Measurements from ENCODE around the gene RSAD2. TPM values are rescaled to one million over a fixed set of nuclear protein-coding genes. Genes with fewer than 3 reads are reported as not detected.

The RSAD2 gene
- total RNA-seq, 1 experiment from 2014 or later, result 0.18 TPM

GRCh38 chr2:6923319-6923718 is 45.7 kb downstream of the RSAD2 start:
- intact Hi-C loops (cut with micrococcal nuclease; ENCODE audit: unreplicated experiment), result no loop called here
- POLR2A ChIA-PET, result no interaction called here
- H3K36me3 ChIP-seq (ENCODE audit: control insufficient read depth, insufficient read depth, low read length), result no peaks in the 10 kb centered on the region
- peaks cover 6% of the 10 kb centered on the region for H3K36me3 Mint-ChIP-seq (ENCODE audit: insufficient read depth, unreplicated experiment)
- H3K27ac Mint-ChIP-seq (ENCODE audit: unreplicated experiment), result no peak overlapping the region
- peaks cover 5% of the 10 kb centered on the region; the same call in 1 of the 2 replicates for H3K9me3 ChIP-seq
- DNase-seq, result no peak
- H3K4me3 ChIP-seq (ENCODE audit: low read depth, low read length), result no peak overlapping the region
- H3K4me3 Mint-ChIP-seq (ENCODE audit: unreplicated experiment), result no peak overlapping the region
- no peaks in the 10 kb centered on the region for H3K4me1 ChIP-seq
- TF ChIP-seq, protein P1, sequence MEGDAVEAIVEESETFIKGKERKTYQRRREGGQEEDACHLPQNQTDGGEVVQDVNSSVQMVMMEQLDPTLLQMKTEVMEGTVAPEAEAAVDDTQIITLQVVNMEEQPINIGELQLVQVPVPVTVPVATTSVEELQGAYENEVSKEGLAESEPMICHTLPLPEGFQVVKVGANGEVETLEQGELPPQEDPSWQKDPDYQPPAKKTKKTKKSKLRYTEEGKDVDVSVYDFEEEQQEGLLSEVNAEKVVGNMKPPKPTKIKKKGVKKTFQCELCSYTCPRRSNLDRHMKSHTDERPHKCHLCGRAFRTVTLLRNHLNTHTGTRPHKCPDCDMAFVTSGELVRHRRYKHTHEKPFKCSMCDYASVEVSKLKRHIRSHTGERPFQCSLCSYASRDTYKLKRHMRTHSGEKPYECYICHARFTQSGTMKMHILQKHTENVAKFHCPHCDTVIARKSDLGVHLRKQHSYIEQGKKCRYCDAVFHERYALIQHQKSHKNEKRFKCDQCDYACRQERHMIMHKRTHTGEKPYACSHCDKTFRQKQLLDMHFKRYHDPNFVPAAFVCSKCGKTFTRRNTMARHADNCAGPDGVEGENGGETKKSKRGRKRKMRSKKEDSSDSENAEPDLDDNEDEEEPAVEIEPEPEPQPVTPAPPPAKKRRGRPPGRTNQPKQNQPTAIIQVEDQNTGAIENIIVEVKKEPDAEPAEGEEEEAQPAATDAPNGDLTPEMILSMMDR (IDR thresholded peaks at IDR 0.05; ENCODE audit: insufficient read depth in 1 of 2, low read depth in 1 of 2, low read length in 1 of 2, severe bottlenecking in 1 of 2, unreplicated experiment in 1 of 2), result no peak
- H3K27me3 Mint-ChIP-seq (ENCODE audit: insufficient read depth, unreplicated experiment), result no peaks in the 10 kb centered on the region
- H3K27me3 ChIP-seq (replicated peaks; ENCODE audit: control insufficient read depth, insufficient read depth, low read length), result no peaks in the 10 kb centered on the region
- CTCF ChIA-PET, result no interaction called here
- BruUV-seq (replicated peaks), result no TSS peak
- H3K4me1 Mint-ChIP-seq (ENCODE audit: low read depth, unreplicated experiment), result no peaks in the 10 kb centered on the region
- no peaks in the 10 kb centered on the region for H3K9me3 Mint-ChIP-seq (ENCODE audit: unreplicated experiment)

- no peaks in the 10 kb centered on the region for H3K4me1 Mint-ChIP-seq (ENCODE audit: low read depth, unreplicated experiment)
- no peak overlapping the region for H3K4me3 ChIP-seq (ENCODE audit: low read depth, low read length)
- H3K27me3 ChIP-seq (replicated peaks; ENCODE audit: control insufficient read depth, insufficient read depth, low read length), result no peaks in the 10 kb centered on the region
- H3K4me1 ChIP-seq, result no peaks in the 10 kb centered on the region
- H3K27ac Mint-ChIP-seq (ENCODE audit: unreplicated experiment), result no peak overlapping the region
- POLR2A ChIA-PET, result no interaction called here
- DNase-seq, result no peak
- CTCF ChIA-PET, result no interaction called here
- no peaks in the 10 kb centered on the region for H3K27me3 Mint-ChIP-seq (ENCODE audit: insufficient read depth, unreplicated experiment)
- H3K9me3 ChIP-seq, result no peaks in the 10 kb centered on the region
- H3K4me3 Mint-ChIP-seq (ENCODE audit: unreplicated experiment), result no peak overlapping the region
- H3K9me3 Mint-ChIP-seq (ENCODE audit: unreplicated experiment), result no peaks in the 10 kb centered on the region
- no peaks in the 10 kb centered on the region for H3K36me3 Mint-ChIP-seq (ENCODE audit: insufficient read depth, unreplicated experiment)
- no TSS peak for BruUV-seq (replicated peaks)
- no peaks in the 10 kb centered on the region for H3K36me3 ChIP-seq (ENCODE audit: control insufficient read depth, insufficient read depth, low read length)
- TF ChIP-seq, protein P1 (IDR thresholded peaks at IDR 0.05; ENCODE audit: insufficient read depth in 1 of 2, low read depth in 1 of 2, low read length in 1 of 2, severe bottlenecking in 1 of 2, unreplicated experiment in 1 of 2), result no peak
- intact Hi-C loops (cut with micrococcal nuclease; ENCODE audit: unreplicated experiment), result no loop called here
These were observed 46.7 kb downstream of the RSAD2 start for GRCh38 chr2:6924101-6924923.

- Mint-ChIP-seq H3K4me1 (ENCODE audit: low read depth, unreplicated experiment) (no peaks in the 10 kb centered on the region), H3K27ac (ENCODE audit: unreplicated experiment) (no peak overlapping the region), H3K36me3 (ENCODE audit: insufficient read depth, unreplicated experiment) (no peaks in the 10 kb centered on the region), H3K27me3 (ENCODE audit: insufficient read depth, unreplicated experiment) (no peaks in the 10 kb centered on the region), H3K9me3 (ENCODE audit: unreplicated experiment) (no peaks in the 10 kb centered on the region), H3K4me3 (ENCODE audit: unreplicated experiment) (no peak overlapping the region)
- POLR2A ChIA-PET, result no interaction called here
- BruUV-seq (replicated peaks), result no TSS peak
- no peaks in the 10 kb centered on the region for H3K9me3 ChIP-seq
- intact Hi-C loops (cut with micrococcal nuclease; ENCODE audit: unreplicated experiment), result no loop called here
- H3K36me3 ChIP-seq (ENCODE audit: control insufficient read depth, insufficient read depth, low read length), result no peaks in the 10 kb centered on the region
- no peak for DNase-seq
- no peaks in the 10 kb centered on the region for H3K27me3 ChIP-seq (replicated peaks; ENCODE audit: control insufficient read depth, insufficient read depth, low read length)
- CTCF ChIA-PET, result no interaction called here
- no peaks in the 10 kb centered on the region for H3K4me1 ChIP-seq
- H3K4me3 ChIP-seq (ENCODE audit: low read depth, low read length), result no peak overlapping the region
- TF ChIP-seq, protein P1 (IDR thresholded peaks at IDR 0.05; ENCODE audit: insufficient read depth in 1 of 2, low read depth in 1 of 2, low read length in 1 of 2, severe bottlenecking in 1 of 2, unreplicated experiment in 1 of 2), result no peak
These were observed 47.4 kb downstream of the RSAD2 start for GRCh38 chr2:6924924-6925409.

Data from Caco-2 (cell line).